HCT116 (cell line): ENCODE data around the gene PAMR1.

Experiments
- POLR2A ChIP-seq: IDR thresholded peaks from 2 replicates; pipeline ENCODE4 v1.7.0; 2011; ENCODE audit warnings: borderline replicate concordance; ENCODE audit not compliant: insufficient read depth, insufficient read length; ENCODE audit errors: extremely low read depth
- POLR2AphosphoS5 ChIP-seq: IDR thresholded peaks from 2 replicates; pipeline ENCODE4 v1.6.1; 2011; ENCODE audit warnings: mild to moderate bottlenecking, low read depth, low read length, moderate library complexity
- SIN3A ChIP-seq: IDR thresholded peaks from 2 replicates; pipeline ENCODE4 v1.6.1; 2012; ENCODE audit warnings: low read depth
- ZNF274 ChIP-seq: fragments of 200-500 bp; sonication (Bioruptor generic); IDR thresholded peaks from 2 replicates; pipeline ENCODE4 v1.6.1; 2014; ENCODE audit warnings: mild to moderate bottlenecking, low read depth, low read length, inconsistent platforms
- TF ChIP-seq, protein P1 (sequence below): IDR thresholded peaks from 2 replicates; pipeline ENCODE4 v1.6.1; 2012

DNA sequence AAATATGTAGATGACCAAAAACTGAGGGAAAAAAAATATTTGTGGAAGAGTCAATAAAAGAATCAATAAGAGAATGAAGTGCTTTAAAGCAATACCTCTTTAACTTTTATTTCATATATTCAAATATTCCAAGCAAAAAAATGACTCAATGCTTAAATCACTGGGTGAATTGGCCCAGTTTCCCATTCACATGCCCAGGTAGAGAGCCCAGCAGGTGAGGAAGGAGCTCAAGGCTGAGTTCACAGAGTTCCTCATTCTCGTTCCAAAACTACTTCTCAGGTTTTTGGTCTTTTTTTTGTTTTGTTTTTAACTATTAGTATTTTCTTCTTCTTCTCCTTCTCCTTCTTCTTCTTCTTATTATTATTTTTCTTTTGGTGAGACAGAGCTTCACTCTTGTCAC is 136.3 kb downstream of the PAMR1 start:
- TF ChIP-seq, protein P1, sequence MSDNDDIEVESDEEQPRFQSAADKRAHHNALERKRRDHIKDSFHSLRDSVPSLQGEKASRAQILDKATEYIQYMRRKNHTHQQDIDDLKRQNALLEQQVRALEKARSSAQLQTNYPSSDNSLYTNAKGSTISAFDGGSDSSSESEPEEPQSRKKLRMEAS, result no peak
- TF ChIP-seq SIN3A, result no peak
- no peak for TF ChIP-seq POLR2AphosphoS5
- TF ChIP-seq ZNF274, result no peak
- TF ChIP-seq POLR2A, result no peak
